ENCODE data around the gene TNFRSF6B.

DNA sequence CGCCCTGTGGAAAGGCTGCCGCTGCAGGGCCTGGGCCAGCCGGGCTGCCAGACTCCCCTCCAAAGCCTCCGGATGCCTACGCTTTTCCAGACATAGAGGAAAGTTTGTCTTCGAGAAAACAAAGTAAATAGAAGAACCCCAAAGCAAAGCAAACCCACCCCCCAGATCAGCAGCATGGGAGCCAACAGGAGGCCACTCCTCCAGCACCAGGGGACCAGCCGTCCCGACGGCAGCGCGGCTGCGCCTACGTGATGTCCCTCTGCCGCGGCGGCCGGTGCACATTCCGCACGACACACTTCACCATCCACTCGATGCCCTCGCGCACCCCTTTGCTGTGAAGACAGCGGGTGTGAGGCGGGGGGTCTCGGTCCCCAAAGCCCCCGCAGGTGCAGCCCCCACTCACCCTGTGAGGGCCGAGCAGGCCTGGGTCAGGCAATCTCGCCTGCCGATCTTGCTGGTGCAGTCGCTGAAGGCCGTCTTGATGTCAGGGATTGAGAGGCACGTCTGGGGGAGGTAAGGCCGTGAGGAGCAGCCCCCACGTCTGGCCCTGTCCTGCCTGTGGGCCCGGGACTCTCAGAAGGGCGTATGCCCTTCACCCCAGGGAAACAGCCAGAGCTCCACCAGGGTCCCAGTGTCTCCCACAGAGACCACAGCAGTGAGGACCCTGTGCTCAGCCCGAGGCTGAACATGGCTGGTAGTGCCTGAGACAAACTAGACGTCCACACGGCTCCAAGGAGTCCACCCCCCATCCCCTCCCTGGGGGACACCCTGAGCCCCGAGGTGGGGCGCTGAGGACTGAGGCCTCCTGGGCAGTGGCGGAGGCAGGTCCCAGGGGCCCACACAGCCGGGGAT is 4.0 kb downstream of the TNFRSF6B start:
- TF ChIP-seq, protein P1, sequence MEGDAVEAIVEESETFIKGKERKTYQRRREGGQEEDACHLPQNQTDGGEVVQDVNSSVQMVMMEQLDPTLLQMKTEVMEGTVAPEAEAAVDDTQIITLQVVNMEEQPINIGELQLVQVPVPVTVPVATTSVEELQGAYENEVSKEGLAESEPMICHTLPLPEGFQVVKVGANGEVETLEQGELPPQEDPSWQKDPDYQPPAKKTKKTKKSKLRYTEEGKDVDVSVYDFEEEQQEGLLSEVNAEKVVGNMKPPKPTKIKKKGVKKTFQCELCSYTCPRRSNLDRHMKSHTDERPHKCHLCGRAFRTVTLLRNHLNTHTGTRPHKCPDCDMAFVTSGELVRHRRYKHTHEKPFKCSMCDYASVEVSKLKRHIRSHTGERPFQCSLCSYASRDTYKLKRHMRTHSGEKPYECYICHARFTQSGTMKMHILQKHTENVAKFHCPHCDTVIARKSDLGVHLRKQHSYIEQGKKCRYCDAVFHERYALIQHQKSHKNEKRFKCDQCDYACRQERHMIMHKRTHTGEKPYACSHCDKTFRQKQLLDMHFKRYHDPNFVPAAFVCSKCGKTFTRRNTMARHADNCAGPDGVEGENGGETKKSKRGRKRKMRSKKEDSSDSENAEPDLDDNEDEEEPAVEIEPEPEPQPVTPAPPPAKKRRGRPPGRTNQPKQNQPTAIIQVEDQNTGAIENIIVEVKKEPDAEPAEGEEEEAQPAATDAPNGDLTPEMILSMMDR (conservative IDR thresholded peaks at IDR 0.05): no peak
- no peak for TF ChIP-seq ZFX (IDR thresholded peaks at IDR 0.05)
